GM18873 (cell line): ENCODE results near the gene TPPP.
"Not testable (repeated sequence)": the region's sequence is repeated elsewhere in the genome, so short reads cannot be mapped to it uniquely, and the experiment has no call there.

Source experiments
- ATAC-seq: cut with Tn5 transposase; IDR thresholded peaks from one replicate; pipeline ENCODE4 v1.9.1; 2021; ENCODE audit warnings: mild to moderate bottlenecking, moderate library complexity, moderate number of reproducible peaks; ENCODE audit not compliant: unreplicated experiment, low FRiP score

The TPPP gene

GRCh38 chr5:635306-636055, 57.7 kb downstream of the TPPP start:
- no peak for ATAC-seq

- ATAC-seq, result no peak
Measured at GRCh38 chr5:634191-634590, 59.0 kb downstream of the TPPP start.

- ATAC-seq, result no peak
Measured at GRCh38 chr5:633501-633955, 59.6 kb downstream of the TPPP start.

GRCh38 chr5:628351-629205, 64.6 kb downstream of the TPPP start:
- ATAC-seq, result not testable (repeated sequence)

- ATAC-seq, result no peak
Measured at GRCh38 chr5:627840-628239, 65.3 kb downstream of the TPPP start.

GRCh38 chr5:626850-627249, 66.3 kb downstream of the TPPP start:
- no peak for ATAC-seq

- ATAC-seq, result no peak
Measured at GRCh38 chr5:625516-625915, 67.6 kb downstream of the TPPP start.

- no peak for ATAC-seq
Measured at GRCh38 chr5:624951-625230, 68.3 kb downstream of the TPPP start.

- ATAC-seq, result no peak
Measured at GRCh38 chr5:624118-624950, 68.8 kb downstream of the TPPP start.

- ATAC-seq, result no peak
Measured at GRCh38 chr5:623531-623930, 69.6 kb downstream of the TPPP start.

GRCh38 chr5:622946-623522, 70.1 kb downstream of the TPPP start:
- ATAC-seq, result no peak

GRCh38 chr5:622359-622758, 70.8 kb downstream of the TPPP start:
- ATAC-seq, result no peak

GRCh38 chr5:621341-621761, 71.8 kb downstream of the TPPP start:
- ATAC-seq, result no peak

- no peak for ATAC-seq
Measured at GRCh38 chr5:620586-621180, 72.5 kb downstream of the TPPP start.

GRCh38 chr5:620152-620551, 73.0 kb downstream of the TPPP start:
- ATAC-seq, result no peak

GRCh38 chr5:619444-619843, 73.7 kb downstream of the TPPP start:
- ATAC-seq, result no peak

GRCh38 chr5:618450-618849, 74.7 kb downstream of the TPPP start:
- no peak for ATAC-seq

GRCh38 chr5:617896-618295, 75.3 kb downstream of the TPPP start:
- no peak for ATAC-seq

- no peak for ATAC-seq
Measured at GRCh38 chr5:616484-617039, 76.6 kb downstream of the TPPP start.
